Measurements from ENCODE around the gene EPS8L1. TPM values are rescaled to one million over a fixed set of nuclear protein-coding genes. Genes with fewer than 3 reads are reported as not detected.
"Not testable (repeated sequence)": the region's sequence is repeated elsewhere in the genome, so short reads cannot be mapped to it uniquely, and the experiment has no call there.

Gene EPS8L1
- total RNA-seq (3.0 TPM), polyA plus RNA-seq (8.1 TPM)

DNA sequence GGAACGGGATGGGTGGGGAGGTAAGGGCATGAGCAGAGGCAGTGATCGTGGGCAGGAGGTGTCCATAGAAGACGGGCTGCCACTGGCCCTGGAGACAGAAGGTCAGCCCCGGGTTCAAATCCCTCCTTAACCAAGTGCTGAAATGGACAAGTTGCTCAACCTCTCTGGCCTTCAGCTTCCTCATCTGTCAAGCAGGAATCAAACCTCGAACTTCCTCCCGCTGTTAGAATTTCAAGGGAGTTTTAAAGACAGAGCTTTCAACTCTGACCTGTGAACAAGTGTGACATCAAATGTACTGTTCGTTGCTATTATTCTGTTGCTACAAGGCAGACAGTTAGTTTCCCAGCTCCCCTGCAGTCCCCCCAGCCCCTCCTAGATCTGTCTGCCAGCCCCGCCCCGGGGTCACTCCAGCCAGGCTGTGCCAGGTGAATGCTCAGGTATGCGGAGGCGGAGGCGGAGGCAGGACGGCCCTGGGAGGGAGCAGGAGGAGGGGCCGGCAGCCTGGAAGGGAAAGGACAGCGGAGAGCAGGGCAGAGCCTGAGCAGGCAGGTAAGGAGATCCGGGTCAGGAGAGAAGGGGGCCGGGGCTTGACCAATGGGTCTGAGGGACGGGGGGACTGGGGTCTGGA lies at the start of gene EPS8L1:
Gene EPS8L1, plus strand, starts transcription at position 499 of the 628 bp plus-strand sequence. CDS start 576 bp downstream, outside the sequence.
- Histone ChIP-seq H3K4me1 (ENCODE audit: insufficient read depth) (no peaks in the 10 kb centered on the region), H3K27ac (ENCODE audit: low read depth) (no peak within 1 kb of the TSS), H3K36me3 (ENCODE audit: insufficient read depth) (no peaks in the 10 kb centered on the region), H3K4me3 (ENCODE audit: low read depth, low read length) (no peak within 1 kb of the TSS)
- no peak for DNase-seq (ENCODE audit: extremely low spot score)
- 30% methylated on average over 18 of the region's 18 CpGs for WGBS

DNA sequence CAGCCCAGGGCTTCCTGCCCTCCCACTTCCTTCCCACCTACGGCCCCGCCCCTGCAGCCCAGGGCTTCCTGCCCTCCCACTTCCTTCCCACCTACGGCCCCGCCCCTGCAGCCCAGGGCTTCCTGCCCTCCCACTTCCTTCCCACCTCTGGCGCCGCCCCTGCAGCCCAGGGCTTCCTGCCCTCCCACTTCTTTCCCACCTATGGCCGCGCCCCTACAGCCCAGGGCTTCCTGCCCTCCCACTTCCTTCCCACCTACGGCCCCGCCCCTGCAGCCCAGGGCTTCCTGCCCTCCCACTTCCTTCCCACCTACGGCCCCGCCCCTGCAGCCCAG lies 48.6 kb upstream of the EPS8L1 start:
- H3K4me3 ChIP-seq (ENCODE audit: low read depth, low read length); DNase-seq (ENCODE audit: extremely low spot score); H3K36me3 ChIP-seq (ENCODE audit: insufficient read depth); H3K4me1 ChIP-seq (ENCODE audit: insufficient read depth); H3K27ac ChIP-seq (ENCODE audit: low read depth): not testable (repeated sequence)
- 96% methylated on average over 6 of the region's 12 CpGs for WGBS

DNA sequence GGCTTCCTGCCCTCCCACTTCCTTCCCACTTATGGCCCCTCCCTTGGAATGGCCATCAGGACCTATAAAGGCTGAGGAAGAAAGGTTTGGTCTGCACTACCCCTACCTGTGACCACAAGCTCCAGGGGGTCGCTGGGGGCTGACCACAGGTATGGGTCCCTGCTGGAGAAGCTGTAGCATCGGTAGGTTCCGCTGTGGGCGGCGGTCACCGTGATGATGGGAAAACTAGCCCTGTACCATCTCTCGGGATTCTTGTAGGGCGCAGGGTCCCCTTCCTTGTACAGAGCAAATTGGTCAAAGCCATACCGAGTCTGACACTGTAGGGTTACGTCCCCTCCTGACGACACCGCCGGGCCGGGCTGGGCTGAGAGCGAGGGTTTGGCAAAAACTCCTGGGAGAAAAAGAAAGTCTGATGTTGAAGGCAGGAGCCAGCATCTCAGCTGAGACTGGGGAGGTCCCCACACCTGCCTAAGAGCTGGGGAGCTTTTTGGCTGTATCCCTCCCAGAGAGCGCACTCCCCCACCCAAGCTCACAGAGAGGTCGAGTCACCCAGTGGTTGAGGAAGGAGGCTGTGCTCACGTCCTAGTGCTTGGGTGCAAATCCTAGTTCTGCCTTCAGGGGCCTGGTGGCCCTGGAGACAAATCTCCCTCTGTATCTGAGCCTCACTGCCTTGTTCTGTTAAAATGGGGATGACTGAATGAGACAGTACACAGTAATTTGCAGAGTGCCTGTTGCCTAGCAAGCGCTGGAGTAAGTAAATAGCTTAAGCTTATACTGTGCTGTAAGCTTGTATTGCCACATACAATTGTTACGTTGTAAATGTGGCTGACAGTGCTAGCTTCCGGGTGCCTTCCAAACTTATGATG lies 48.0 kb upstream of the EPS8L1 start:
- no peak overlapping the region for H3K4me3 ChIP-seq (ENCODE audit: low read depth, low read length)
- no peaks in the 10 kb centered on the region for H3K4me1 ChIP-seq (ENCODE audit: insufficient read depth)
- no peaks in the 10 kb centered on the region for H3K36me3 ChIP-seq (ENCODE audit: insufficient read depth)
- DNase-seq (ENCODE audit: extremely low spot score) = no peak
- 82% methylated on average over 21 of the region's 21 CpGs for WGBS
- no peak overlapping the region for H3K27ac ChIP-seq (ENCODE audit: low read depth)

DNA sequence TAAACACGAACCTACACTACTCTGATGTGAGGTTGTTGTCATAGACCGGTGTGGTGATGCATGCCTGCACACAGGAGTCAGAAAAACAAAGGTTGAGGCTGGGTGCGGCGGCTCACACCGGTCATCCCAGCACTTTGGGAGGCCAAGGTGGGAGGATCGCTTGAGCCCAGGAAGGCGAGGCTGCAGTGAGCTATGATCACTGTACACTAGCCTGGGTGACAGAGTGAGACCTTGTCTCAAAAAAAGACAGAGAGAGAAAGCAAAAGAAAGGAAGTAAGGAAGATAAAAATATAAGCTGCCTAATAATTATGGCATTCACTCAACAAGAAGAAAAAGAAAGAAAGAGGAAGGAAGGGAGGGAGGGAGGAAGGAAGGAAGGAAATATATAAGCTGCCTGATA lies 46.9 kb upstream of the EPS8L1 start:
- H3K27ac ChIP-seq (ENCODE audit: low read depth) = no peak overlapping the region
- 87% methylated on average over 7 of the region's 7 CpGs for WGBS
- no peaks in the 10 kb centered on the region for H3K4me1 ChIP-seq (ENCODE audit: insufficient read depth)
- H3K4me3 ChIP-seq (ENCODE audit: low read depth, low read length) = no peak overlapping the region
- no peak for DNase-seq (ENCODE audit: extremely low spot score)
- no peaks in the 10 kb centered on the region for H3K36me3 ChIP-seq (ENCODE audit: insufficient read depth)

DNA sequence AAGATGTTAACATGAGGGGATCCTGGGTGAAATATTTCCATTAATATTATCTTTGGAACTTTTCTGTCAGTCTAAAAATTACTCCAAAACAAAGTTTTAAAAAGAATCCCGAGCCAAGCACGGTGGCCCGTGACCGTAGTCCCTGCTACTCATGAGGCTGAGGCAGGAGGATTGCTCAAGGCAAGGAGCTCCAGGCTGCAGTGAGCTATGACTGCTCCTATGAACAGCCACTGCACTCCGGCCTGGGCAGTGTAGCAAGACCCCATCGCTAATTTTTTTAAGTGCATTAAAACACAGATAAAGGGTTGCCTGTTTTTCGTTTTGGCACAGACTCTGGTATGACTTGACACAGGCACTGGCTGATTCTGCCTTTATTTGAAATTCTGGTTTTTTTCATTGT lies 44.5 kb upstream of the EPS8L1 start:
- WGBS = 82% methylated on average over 7 of the region's 7 CpGs
- Histone ChIP-seq H3K27ac (ENCODE audit: low read depth) (no peak overlapping the region), H3K4me1 (ENCODE audit: insufficient read depth) (no peaks in the 10 kb centered on the region), H3K36me3 (ENCODE audit: insufficient read depth) (no peaks in the 10 kb centered on the region), H3K4me3 (ENCODE audit: low read depth, low read length) (no peak overlapping the region)
- DNase-seq (ENCODE audit: extremely low spot score) = no peak

DNA sequence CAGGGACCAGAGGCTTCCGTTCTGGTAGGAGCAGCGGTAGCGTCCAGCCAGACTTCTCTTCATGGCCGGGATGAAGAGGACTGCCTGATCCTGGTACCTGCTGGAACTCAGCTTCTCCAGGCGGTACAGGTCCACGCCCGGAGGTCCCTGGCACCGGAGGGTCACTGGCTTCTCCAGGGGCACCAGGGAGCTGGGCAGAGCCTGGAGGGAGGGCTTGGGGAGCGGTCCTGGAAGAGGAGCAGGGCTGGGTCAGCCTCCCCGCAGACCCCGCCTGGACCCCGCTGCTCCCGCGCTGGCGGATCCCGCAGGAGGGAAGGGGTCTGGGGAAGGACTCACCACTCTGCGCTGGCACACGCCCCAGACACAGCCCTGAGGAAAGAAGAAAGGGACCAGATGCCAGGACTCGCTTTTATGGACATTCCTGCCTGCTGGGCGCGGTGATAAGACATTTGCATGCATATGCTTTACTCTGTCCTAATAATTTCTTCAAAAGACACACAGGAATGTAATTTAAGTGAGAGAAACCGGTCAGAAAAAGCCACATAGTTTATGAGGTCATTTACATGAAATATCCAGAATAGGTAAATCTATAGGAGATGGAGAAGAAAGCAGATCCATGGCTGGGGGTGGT lies 43.4 kb upstream of the EPS8L1 start:
- WGBS = 78% methylated on average over 22 of the region's 22 CpGs
- no peak overlapping the region for H3K4me3 ChIP-seq (ENCODE audit: low read depth, low read length)
- DNase-seq (ENCODE audit: extremely low spot score) = no peak
- H3K4me1 ChIP-seq (ENCODE audit: insufficient read depth) = no peaks in the 10 kb centered on the region
- no peak overlapping the region for H3K27ac ChIP-seq (ENCODE audit: low read depth)
- H3K36me3 ChIP-seq (ENCODE audit: insufficient read depth) = no peaks in the 10 kb centered on the region

DNA sequence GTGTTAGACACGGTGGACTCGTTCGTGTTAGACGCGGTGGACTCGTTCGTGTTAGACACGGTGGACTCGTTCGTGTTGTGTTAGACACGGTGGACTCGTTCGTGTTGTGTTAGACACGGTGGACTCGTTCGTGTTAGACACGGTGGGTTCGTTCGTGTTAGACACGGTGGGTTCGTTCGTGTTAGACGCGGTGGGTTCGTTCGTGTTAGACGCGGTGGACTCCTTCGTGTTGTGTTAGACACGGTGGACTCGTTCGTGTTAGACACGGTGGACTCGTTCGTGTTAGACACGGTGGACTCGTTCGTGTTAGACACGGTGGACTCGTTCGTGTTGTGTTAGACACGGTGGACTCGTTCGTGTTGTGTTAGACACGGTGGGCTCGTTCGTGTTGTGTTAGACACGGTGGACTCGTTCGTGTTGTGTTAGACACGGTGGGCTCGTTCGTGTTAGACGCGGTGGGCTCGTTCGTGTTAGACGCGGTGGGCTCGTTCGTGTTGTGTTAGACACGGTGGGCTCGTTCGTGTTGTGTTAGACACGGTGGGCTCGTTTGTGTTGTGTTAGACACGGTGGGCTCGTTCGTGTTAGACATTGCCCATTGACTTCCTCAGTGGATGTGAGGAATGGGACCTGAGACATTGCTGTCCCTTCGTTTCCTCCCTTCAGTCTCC lies 42.6 kb upstream of the EPS8L1 start:
- not testable (repeated sequence) for H3K36me3 ChIP-seq (ENCODE audit: insufficient read depth); H3K4me3 ChIP-seq (ENCODE audit: low read depth, low read length); DNase-seq (ENCODE audit: extremely low spot score); H3K27ac ChIP-seq (ENCODE audit: low read depth); H3K4me1 ChIP-seq (ENCODE audit: insufficient read depth)
- 93% methylated on average over 70 of the region's 70 CpGs for WGBS

DNA sequence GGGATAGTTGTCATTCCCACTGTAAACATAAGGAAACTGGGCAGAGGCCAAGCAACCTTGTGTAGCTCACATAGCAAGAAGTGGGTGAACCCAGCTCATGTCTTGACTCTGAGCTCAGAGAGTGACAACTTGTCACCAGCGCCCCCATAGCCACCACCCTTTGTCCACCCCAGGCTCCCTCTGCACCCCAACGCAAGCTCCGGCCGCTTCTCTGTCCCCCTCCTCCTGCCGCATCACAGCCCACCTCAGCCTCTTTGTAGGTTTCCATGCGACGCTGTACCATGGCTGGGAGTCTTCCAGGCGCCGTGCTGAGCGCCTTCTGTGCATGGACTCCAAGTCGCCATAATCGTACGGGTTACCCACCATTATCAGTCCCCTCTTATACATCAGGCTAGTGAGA lies 40.9 kb upstream of the EPS8L1 start:
- Histone ChIP-seq H3K4me3 (ENCODE audit: low read depth, low read length) (no peak overlapping the region), H3K27ac (ENCODE audit: low read depth) (no peak overlapping the region), H3K36me3 (ENCODE audit: insufficient read depth) (no peaks in the 10 kb centered on the region), H3K4me1 (ENCODE audit: insufficient read depth) (no peaks in the 10 kb centered on the region)
- WGBS = 90% methylated on average over 13 of the region's 13 CpGs
- DNase-seq (ENCODE audit: extremely low spot score) = no peak

DNA sequence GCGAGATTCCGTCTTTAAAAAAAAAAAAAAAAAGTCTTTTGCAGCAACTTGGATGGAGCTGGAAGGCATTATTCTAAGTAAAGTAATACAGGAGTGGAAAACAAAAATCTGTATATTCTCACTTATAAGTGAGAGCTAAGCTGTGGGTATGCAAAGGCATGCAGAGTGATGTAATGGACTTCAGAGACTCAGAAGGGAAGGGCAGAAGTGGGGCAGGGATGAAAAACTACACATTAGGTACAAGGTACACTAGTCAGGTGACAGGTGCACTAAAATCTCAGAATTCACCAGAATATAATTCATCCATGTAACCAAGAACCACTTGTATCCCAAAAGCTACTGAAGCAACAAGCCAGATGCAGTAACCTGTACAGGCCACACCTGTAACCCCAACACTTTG lies 39.6 kb upstream of the EPS8L1 start:
- Histone ChIP-seq H3K4me1 (ENCODE audit: insufficient read depth) (no peaks in the 10 kb centered on the region), H3K4me3 (ENCODE audit: low read depth, low read length) (no peak overlapping the region), H3K27ac (ENCODE audit: low read depth) (no peak overlapping the region), H3K36me3 (ENCODE audit: insufficient read depth) (no peaks in the 10 kb centered on the region)
- no peak for DNase-seq (ENCODE audit: extremely low spot score)
- WGBS = 88% methylated on average over 2 of the region's 2 CpGs

DNA sequence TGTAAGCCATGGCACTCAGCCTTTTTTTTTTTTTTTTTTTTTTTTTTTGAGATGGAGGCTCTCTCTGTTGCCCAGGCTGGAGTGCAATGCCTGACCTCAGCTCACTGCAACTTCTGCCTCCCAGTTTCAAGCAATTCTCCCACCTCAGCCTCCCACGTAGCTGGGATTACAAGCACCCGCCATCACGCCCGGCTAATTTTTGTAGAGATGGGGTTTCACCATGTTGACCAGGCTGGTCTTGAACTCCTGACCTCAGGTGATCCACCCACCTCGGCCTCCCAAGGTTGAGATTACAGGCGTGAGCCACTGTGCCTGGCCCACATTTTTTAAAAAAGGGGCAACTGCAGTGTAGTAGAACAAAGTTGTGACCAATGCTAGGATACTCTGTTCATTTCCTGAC lies 38.1 kb upstream of the EPS8L1 start:
- not testable (repeated sequence) for H3K27ac ChIP-seq (ENCODE audit: low read depth); H3K4me1 ChIP-seq (ENCODE audit: insufficient read depth); H3K36me3 ChIP-seq (ENCODE audit: insufficient read depth); DNase-seq (ENCODE audit: extremely low spot score); H3K4me3 ChIP-seq (ENCODE audit: low read depth, low read length)
- 82% methylated on average over 6 of the region's 6 CpGs for WGBS

DNA sequence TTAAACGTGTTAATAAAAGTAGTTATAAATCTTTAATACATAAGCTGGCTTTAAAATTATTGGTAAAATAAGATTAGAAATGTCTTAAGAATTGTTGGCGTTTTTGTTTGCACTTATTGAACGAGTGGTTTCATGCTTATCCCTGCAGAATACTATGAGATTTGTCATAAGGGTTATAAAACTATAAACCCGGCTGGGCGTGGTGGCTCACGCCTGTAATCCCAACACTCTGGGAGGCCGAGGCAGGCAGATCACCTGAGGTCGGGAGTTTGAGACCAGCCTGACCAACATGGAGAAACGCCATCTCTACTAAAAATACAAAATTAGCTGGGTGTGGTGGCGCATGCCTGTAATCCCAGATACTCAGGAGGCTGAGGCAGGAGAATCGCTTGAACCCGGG lies 35.0 kb upstream of the EPS8L1 start:
- H3K4me3 ChIP-seq (ENCODE audit: low read depth, low read length); DNase-seq (ENCODE audit: extremely low spot score); H3K4me1 ChIP-seq (ENCODE audit: insufficient read depth); H3K27ac ChIP-seq (ENCODE audit: low read depth); H3K36me3 ChIP-seq (ENCODE audit: insufficient read depth): not testable (repeated sequence)
- WGBS = 84% methylated on average over 12 of the region's 12 CpGs

DNA sequence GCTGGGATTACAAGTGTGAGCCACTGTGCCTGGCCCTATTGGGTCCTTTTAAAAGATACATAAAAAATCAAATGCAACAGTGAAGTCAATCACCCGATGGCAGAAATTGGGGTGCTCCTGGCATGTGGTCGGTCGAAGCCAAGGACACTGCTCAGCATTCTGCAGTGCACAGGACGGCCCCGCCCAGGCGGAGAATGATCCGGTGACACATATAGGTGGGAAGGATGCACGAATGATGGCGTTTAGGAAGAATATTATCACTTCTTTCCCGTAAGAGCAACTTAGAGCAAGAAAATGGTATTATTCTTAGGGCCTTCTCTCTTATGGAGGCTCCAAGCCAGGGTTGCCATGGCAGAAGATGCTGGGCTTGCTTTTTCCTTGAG lies 34.4 kb upstream of the EPS8L1 start:
- Histone ChIP-seq H3K36me3 (ENCODE audit: insufficient read depth) (peaks cover 7% of the 10 kb centered on the region), H3K27ac (ENCODE audit: low read depth) (no peak overlapping the region), H3K4me3 (ENCODE audit: low read depth, low read length) (no peak overlapping the region), H3K4me1 (ENCODE audit: insufficient read depth) (no peaks in the 10 kb centered on the region)
- 86% methylated on average over 10 of the region's 10 CpGs for WGBS
- DNase-seq (ENCODE audit: extremely low spot score) = no peak

DNA sequence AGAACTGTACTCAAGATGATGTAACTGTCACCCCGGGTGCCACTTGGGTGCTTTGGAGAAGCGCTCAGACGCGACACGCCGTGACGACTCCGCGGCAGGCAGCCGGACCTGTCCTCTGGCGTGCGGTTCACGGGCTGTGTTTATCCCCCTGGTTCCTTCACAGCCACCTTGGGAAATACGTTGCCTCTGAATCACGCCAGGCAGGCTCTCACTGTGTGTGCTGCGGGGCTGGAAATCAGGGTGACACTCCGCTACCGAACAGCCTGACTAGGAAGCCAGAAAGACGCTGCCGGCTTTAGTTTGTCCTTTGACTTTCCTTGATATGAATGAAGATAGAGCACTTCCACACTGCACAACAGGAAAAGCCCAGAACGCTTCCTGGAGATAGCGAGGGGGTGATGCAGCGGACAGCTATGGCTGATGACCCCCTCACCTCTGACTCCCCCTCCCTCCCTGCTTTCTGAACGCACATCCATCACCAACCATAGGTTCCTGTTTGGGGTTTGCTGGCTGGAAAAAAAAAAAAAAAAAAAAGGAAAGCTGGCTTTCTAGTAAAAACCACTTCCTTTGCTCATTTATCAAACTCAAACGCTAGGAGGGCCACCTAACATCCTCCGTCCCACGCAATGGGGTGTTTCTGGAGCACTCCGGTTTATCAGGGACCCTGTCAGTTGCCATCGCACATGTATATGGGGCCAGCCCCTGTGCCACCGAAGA lies 33.9 kb upstream of the EPS8L1 start:
- Histone ChIP-seq H3K27ac (ENCODE audit: low read depth) (no peak overlapping the region), H3K4me3 (ENCODE audit: low read depth, low read length) (no peak overlapping the region), H3K4me1 (ENCODE audit: insufficient read depth) (no peaks in the 10 kb centered on the region), H3K36me3 (ENCODE audit: insufficient read depth) (peaks cover 7% of the 10 kb centered on the region)
- 72% methylated on average over 30 of the region's 30 CpGs for WGBS
- DNase-seq (ENCODE audit: extremely low spot score) = no peak

All from urinary bladder (tissue), 4 donors.